Prostate gland (tissue), 2 donors: Measurements from ENCODE around the gene MTSS2.

ENCODE experiments used
- POLR2A ChIP-seq: fragments of 450-650 bp; IDR thresholded peaks from one replicate; pipeline ENCODE4 v1.6.1; 2016; ENCODE audit warnings: antibody characterized with exemption, mild to moderate bottlenecking
- TF ChIP-seq, protein P1 (sequence below), 4 experiments: fragments of 200-600 bp in 2 of 4; fragments of 450-650 bp in 2 of 4; sonication (generic) in 2 of 4; IDR thresholded peaks; 1 replicate in 3 of 4; 2 replicates in 1 of 4; pipeline ENCODE4 v1.5.1; 2016 to 2019; ENCODE audit warnings: antibody characterized with exemption in 4 of 4, mild to moderate bottlenecking in 2 of 4, moderate library complexity in 2 of 4

DNA sequence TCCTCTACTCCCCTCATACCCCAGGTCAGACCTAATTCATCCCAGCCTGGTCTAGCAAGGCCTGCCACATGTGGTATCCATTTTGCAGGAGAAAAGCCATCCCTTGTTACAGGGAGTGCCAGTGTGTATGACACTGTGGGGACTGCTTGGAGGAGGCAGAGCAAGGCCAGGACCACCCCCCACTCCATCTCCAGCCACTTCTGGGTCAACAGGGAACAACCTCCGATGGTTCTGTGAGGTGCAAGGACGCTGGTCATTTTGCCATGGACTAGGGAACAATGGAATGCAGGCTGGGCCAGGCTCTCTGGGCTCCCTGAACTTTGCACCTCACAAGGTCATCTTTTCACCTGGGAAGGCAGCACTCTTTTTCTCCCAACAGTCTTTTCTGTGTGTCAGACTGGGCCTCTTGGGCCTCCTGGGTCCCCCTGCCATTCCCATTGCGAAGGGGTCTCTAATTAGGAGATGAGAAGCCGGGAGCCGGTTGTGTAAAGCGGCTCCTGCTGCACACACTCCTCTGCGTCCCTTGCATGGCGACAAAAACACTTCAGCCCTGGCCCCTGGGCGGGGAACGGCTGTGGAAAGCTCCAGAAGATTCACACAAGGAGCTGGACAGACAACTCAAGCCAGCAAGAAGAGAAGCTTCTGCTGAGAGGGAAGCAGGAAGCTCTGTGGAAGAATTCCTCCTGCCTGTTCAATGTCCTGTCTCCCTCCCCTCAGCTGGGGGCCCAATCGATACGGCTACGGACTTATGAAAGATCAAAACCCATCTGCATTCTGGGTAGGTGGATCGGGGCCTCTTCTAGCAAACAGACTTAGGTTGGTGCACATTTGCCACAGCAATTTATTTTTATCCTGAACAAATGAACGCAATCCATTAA, 38.5 kb upstream of the MTSS2 start:
- no peak for TF ChIP-seq POLR2A
- TF ChIP-seq, protein P1, sequence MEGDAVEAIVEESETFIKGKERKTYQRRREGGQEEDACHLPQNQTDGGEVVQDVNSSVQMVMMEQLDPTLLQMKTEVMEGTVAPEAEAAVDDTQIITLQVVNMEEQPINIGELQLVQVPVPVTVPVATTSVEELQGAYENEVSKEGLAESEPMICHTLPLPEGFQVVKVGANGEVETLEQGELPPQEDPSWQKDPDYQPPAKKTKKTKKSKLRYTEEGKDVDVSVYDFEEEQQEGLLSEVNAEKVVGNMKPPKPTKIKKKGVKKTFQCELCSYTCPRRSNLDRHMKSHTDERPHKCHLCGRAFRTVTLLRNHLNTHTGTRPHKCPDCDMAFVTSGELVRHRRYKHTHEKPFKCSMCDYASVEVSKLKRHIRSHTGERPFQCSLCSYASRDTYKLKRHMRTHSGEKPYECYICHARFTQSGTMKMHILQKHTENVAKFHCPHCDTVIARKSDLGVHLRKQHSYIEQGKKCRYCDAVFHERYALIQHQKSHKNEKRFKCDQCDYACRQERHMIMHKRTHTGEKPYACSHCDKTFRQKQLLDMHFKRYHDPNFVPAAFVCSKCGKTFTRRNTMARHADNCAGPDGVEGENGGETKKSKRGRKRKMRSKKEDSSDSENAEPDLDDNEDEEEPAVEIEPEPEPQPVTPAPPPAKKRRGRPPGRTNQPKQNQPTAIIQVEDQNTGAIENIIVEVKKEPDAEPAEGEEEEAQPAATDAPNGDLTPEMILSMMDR (IDR thresholded peaks at IDR 0.05): no peak
